Gastrocnemius medialis (tissue), 4 donors: ENCODE measurements around the gene NSL1.

ENCODE experiments used
- CTCF ChIP-seq, 5 experiments: fragments of 450-650 bp in 3 of 5; fragments of 200-600 bp in 2 of 5; sonication (generic) in 2 of 5; IDR thresholded peaks in 4 of 5; conservative IDR thresholded peaks in 1 of 5; 1 replicate in 4 of 5; 2 replicates in 1 of 5; pipeline ENCODE4 v1.5.1; 2016 to 2019; ENCODE audit warnings: antibody characterized with exemption in 5 of 5, mild to moderate bottlenecking in 3 of 5, moderate library complexity in 3 of 5
- POLR2A ChIP-seq, 2 donors: fragments of 450-650 bp; IDR thresholded peaks; one replicate each; pipeline ENCODE4 v1.6.1; 2017; ENCODE audit warnings: antibody characterized with exemption in 2 of 2, mild to moderate bottlenecking in 2 of 2, moderate library complexity in 2 of 2

GRCh38 chr1:212690816-212691403 lies 100.7 kb downstream of the NSL1 start:
- no peak for TF ChIP-seq CTCF (IDR thresholded peaks at IDR 0.05 in 4 of 5, conservative IDR thresholded peaks at IDR 0.05 in 1 of 5)
- no peak for TF ChIP-seq POLR2A (IDR thresholded peaks at IDR 0.05)
